Measurements from ENCODE around the gene TESK2. TPM values are rescaled to one million over a fixed set of nuclear protein-coding genes. Genes with fewer than 3 reads are reported as not detected.

TESK2 gene
- total RNA-seq, 1 donor, result 2.2 TPM

DNA sequence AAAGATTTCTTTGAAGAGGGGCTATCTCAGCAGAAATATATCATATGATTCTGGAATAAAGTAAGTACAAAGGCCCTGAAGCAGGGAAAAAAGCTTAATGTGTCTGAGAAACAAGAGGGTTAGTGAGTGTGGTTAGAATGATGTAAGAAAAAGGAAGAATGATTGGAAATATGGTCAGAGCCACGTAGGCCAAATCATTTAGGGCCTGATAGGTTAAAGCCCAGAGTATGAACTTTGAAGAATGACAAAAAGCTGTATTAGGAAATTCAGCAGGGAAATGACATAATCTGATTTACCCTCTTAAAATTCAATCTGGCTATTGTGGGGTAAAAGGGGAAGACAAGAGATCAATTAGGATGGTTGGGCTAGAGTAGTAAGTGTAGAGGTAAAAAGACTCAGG lies 81.7 kb downstream of the TESK2 start:
- DNase-seq (ENCODE audit: low read depth), result no peak
- no peak overlapping the region for H3K4me3 ChIP-seq (ENCODE audit: low read depth, low read length)
- TF ChIP-seq CTCF (IDR thresholded peaks at IDR 0.05; ENCODE audit: insufficient read depth, low read depth, low read length), result no peak

DNA sequence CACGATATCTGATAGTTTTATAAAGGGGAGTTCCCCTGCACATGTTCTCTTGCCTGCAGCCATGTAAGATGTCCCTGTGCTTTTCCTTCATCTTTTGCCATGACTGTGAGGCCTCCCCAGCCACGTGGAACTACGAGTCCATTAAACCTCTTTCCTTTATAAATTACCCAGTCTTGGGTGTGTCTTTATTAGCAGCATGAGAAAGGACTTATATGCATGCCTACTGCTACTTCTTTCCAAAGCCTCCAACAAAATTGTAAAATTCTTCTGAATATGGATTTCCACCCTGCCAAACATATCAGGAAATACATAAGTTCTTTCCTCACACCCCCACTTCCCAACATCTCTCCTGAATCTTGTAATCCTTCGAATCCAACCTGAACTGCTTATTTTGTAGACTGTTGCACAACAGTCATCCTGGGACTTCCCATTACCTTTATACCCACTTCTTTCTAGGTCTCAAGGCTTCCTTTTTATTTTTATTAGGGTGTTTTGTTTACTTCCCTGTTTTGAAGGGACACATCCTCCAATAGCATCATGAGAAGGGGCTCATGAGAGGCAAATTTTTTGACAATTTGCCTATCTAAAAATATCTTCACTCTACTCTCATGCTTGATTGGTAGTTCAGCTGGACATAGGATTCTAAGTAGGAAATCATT lies 83.2 kb downstream of the TESK2 start:
- TF ChIP-seq CTCF (IDR thresholded peaks at IDR 0.05; ENCODE audit: insufficient read depth, low read depth, low read length), result no peak
- DNase-seq (ENCODE audit: low read depth), result no peak
- H3K4me3 ChIP-seq (ENCODE audit: low read depth, low read length), result no peak overlapping the region

DNA sequence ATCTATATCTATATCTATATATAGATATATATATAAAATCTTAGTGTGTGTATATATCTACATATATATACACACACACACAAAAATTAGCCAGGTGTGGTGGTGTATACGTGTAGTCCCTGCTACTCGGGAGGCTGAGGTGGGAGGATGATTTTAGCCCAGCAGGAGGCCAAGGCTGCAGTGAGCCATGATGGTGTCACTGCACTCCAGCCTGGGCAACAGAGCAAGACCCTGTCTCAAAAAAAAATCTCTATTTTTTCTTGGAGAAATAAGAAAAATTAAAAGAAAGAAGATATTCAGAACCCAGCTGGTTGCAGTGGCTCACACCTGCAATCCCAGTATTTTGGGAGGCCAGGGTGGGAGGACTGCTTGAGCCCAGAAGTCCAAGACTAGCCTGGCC lies 85.3 kb downstream of the TESK2 start:
- H3K4me3 ChIP-seq (ENCODE audit: low read depth, low read length), result no peak overlapping the region
- TF ChIP-seq CTCF (IDR thresholded peaks at IDR 0.05; ENCODE audit: insufficient read depth, low read depth, low read length), result no peak
- DNase-seq (ENCODE audit: low read depth), result no peak

DNA sequence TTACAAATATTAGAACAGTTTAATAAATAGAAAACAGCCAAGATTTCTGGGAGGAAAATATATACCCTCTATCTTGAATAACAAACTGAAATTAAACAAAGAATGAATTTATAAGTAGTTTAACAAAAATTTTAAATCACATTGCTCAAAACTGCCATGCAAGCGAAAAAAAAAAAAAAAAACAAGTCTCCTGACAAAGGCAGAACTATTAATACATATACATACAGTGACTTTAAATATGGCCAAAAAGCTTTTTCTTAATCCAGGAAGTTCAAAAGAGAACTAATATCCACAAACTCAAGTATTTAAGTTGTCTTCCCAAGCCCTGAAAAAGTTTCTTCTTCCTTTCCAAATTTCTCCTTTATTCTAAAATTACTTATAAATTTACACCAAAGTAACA lies 87.2 kb downstream of the TESK2 start:
- no peak for TF ChIP-seq CTCF (IDR thresholded peaks at IDR 0.05; ENCODE audit: insufficient read depth, low read depth, low read length)
- DNase-seq (ENCODE audit: low read depth), result no peak
- no peak overlapping the region for H3K4me3 ChIP-seq (ENCODE audit: low read depth, low read length)

- TF ChIP-seq CTCF (IDR thresholded peaks at IDR 0.05; ENCODE audit: insufficient read depth, low read depth, low read length), result no peak
- no peak overlapping the region for H3K4me3 ChIP-seq (ENCODE audit: low read depth, low read length)
- DNase-seq (ENCODE audit: low read depth), result no peak
Measured at GRCh38 chr1:45403298-45403697, 87.7 kb downstream of the TESK2 start.

DNA sequence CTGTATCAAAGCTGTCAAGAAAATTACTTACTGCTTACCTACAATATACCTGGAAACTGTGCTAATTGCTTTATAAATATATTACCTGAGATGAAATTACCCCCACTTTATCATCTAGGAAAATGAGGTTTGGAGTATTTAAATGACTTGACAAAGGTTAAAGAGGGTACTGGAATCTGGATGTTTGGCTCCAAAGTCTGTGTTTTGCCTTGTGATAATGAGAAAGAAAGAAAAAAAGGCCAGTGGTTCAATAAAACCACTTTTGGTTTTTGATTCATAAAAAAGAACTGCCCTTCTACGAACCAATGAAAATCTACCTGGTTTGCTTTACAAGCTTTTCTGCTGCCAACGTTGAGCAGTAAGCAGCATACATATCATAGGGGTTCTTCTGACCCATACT lies 89.4 kb downstream of the TESK2 start:
- no peak for TF ChIP-seq CTCF (IDR thresholded peaks at IDR 0.05; ENCODE audit: insufficient read depth, low read depth, low read length)
- no peak overlapping the region for H3K4me3 ChIP-seq (ENCODE audit: low read depth, low read length)
- no peak for DNase-seq (ENCODE audit: low read depth)

DNA sequence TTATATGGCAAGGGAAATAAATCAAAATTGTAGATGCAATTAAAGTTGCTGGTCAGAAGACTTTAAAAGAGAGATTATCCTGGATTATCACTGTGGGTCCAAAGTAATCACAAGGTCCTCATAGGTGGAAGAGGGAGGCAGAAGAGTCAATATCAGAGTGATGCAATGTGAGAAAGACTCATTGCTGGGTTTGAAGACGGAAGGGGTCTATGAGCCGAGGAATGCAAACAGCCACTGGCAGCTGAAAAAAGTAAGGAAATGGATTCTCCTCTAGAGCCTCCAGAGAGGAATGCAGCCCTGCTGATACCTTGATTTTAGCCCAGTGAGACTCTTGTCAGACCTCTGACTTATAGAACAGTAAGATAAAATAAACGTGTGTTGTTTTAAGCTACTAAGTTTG lies 90.9 kb downstream of the TESK2 start:
- TF ChIP-seq CTCF (IDR thresholded peaks at IDR 0.05; ENCODE audit: insufficient read depth, low read depth, low read length), result no peak
- DNase-seq (ENCODE audit: low read depth), result no peak
- H3K4me3 ChIP-seq (ENCODE audit: low read depth, low read length), result no peak overlapping the region
